ENCODE results near the gene ADAMTS9.

The ADAMTS9 gene

GRCh38 chr3:64591615-64592014 lies 96.2 kb downstream of the ADAMTS9 start:
- no peak for DNase-seq (ENCODE audit: extremely low read depth, low read depth)
- TF ChIP-seq CTCF (IDR thresholded peaks at IDR 0.05; ENCODE audit: low read depth, low read length), result no peak

GRCh38 chr3:64588380-64588779 lies 99.4 kb downstream of the ADAMTS9 start:
- no peak for TF ChIP-seq CTCF (IDR thresholded peaks at IDR 0.05; ENCODE audit: low read depth, low read length)
- no peak for DNase-seq (ENCODE audit: extremely low read depth, low read depth)

GRCh38 chr3:64586952-64587351 lies 100.8 kb downstream of the ADAMTS9 start:
- no peak for TF ChIP-seq CTCF (IDR thresholded peaks at IDR 0.05; ENCODE audit: low read depth, low read length)
- no peak for DNase-seq (ENCODE audit: extremely low read depth, low read depth)

GRCh38 chr3:64584179-64584578 lies 103.6 kb downstream of the ADAMTS9 start:
- TF ChIP-seq CTCF (IDR thresholded peaks at IDR 0.05; ENCODE audit: low read depth, low read length), result no peak
- DNase-seq (ENCODE audit: extremely low read depth, low read depth), result no peak

- TF ChIP-seq CTCF (IDR thresholded peaks at IDR 0.05; ENCODE audit: low read depth, low read length), result no peak
- no peak for DNase-seq (ENCODE audit: extremely low read depth, low read depth)
These were observed 109.0 kb downstream of the ADAMTS9 start for GRCh38 chr3:64578797-64579196.

- no peak for TF ChIP-seq CTCF (IDR thresholded peaks at IDR 0.05; ENCODE audit: low read depth, low read length)
- no peak for DNase-seq (ENCODE audit: extremely low read depth, low read depth)
These were observed 109.6 kb downstream of the ADAMTS9 start for GRCh38 chr3:64578062-64578770.

GRCh38 chr3:64576211-64576775 lies 111.5 kb downstream of the ADAMTS9 start:
- no peak for DNase-seq (ENCODE audit: extremely low read depth, low read depth)
- no peak for TF ChIP-seq CTCF (IDR thresholded peaks at IDR 0.05; ENCODE audit: low read depth, low read length)

Data from AG09319 (cell line).